Measurements from ENCODE around the gene KLRK1.
"Not testable (repeated sequence)": the region's sequence is repeated elsewhere in the genome, so short reads cannot be mapped to it uniquely, and the experiment has no call there.

- not testable (repeated sequence) for TF ChIP-seq POLR2A, CTCF (IDR thresholded peaks at IDR 0.05)
These were observed 46.0 kb upstream of the KLRK1 start, which contains the start of gene KLRC2 for GRCh38 chr12:10435816-10436215.
